Measurements from ENCODE around the gene CNDP2. TPM values are rescaled to one million over a fixed set of nuclear protein-coding genes. Genes with fewer than 3 reads are reported as not detected.

The CNDP2 gene
- total and polyA plus RNA-seq, 2 experiments from 2014 or later: 40.5 to 72.2 TPM

DNA sequence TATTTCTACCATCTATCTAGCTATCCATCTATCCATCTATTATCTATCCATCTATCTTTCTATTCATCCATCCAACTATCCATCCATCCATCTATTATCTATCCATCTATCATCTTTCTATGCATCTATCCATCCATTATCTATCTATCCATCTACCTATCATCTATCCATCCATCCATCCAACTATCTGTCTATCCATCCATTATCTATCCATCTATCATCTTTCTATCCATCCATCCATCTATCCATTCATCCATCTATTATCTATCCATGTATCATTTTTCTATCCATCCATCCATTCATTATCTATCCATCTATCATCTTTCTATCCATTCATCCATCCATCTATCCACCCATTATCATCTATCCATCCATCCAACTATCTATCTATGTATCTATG is 76.9 kb downstream of the CNDP2 start:
- Histone ChIP-seq H2AFZ (no peak overlapping the region), H3K4me1 (ENCODE audit: insufficient read depth) (no peaks in the 10 kb centered on the region), H3K27ac (no peak overlapping the region), H3K9me2 (ENCODE audit: insufficient read depth) (no peaks in the 10 kb centered on the region), H3K27me3 (replicated peaks; ENCODE audit: insufficient read depth) (0 out of 2 replicates have a peak, but pooled peaks cover 11% of the 10 kb centered on the region), H3K4me2 (ENCODE audit: unreplicated experiment) (no peak overlapping the region), H3K79me2 (ENCODE audit: insufficient read depth) (no peaks in the 10 kb centered on the region), H3K36me3 (ENCODE audit: low read depth) (no peaks in the 10 kb centered on the region), H3K9me3 (ENCODE audit: low read depth) (no peaks in the 10 kb centered on the region), H3K4me3 (no peak overlapping the region), H4K20me1 (ENCODE audit: insufficient read depth) (no peaks in the 10 kb centered on the region), H3F3A (ENCODE audit: insufficient read depth) (no peaks in the 10 kb centered on the region), H3K9ac (no peak overlapping the region)
- DNase-seq: no peak
- TF ChIP-seq EZH2 (IDR thresholded peaks at IDR 0.05; ENCODE audit: insufficient read depth, poor library complexity, severe bottlenecking): no peak
- in situ Hi-C loops (cut with MboI): loop anchor here (25.0 kb wide), 1 partner anchor 386 kb away; no protein-coding TSS in a partner anchor

Other genes starting within 250 kb of the CNDP2 start
- gene CYB5A, start 204.4 kb upstream of the CNDP2 start, total RNA-seq (2014; rRNA removed; shearing (Covaris generic)): 21.5 and 55.0 TPM in 2 replicates
- gene CYB5A, start 204.4 kb upstream of the CNDP2 start, polyA plus RNA-seq (2016; fragmentation: Nextera tagmentation; extraction: Ambion mirVana): 114 and 117 TPM in 2 replicates
- gene C18orf63, start 180.5 kb upstream of the CNDP2 start, total RNA-seq (2014; rRNA removed; shearing (Covaris generic)): not detected in 2 replicates
- gene C18orf63, start 180.5 kb upstream of the CNDP2 start, polyA plus RNA-seq (2016; fragmentation: Nextera tagmentation; extraction: Ambion mirVana): not detected in 2 replicates
- not detected in 2 replicates for gene DIPK1C, start 39.1 kb upstream of the CNDP2 start, total RNA-seq (2014; rRNA removed; shearing (Covaris generic))
- not detected in 2 replicates for gene DIPK1C, start 39.1 kb upstream of the CNDP2 start, polyA plus RNA-seq (2016; fragmentation: Nextera tagmentation; extraction: Ambion mirVana)
- gene CNDP1, start 38.1 kb downstream of the CNDP2 start, total RNA-seq (2014; rRNA removed; shearing (Covaris generic)): not detected in 2 replicates
- gene CNDP1, start 38.1 kb downstream of the CNDP2 start, polyA plus RNA-seq (2016; fragmentation: Nextera tagmentation; extraction: Ambion mirVana): not detected in 2 replicates
- gene ZNF407, start 101.5 kb downstream of the CNDP2 start, total RNA-seq (2014; rRNA removed; shearing (Covaris generic)): 6.3 and 7.7 TPM in 2 replicates
- gene ZNF407, start 101.5 kb downstream of the CNDP2 start, polyA plus RNA-seq (2016; fragmentation: Nextera tagmentation; extraction: Ambion mirVana): 2.2 and 2.6 TPM in 2 replicates